DMS53 treated with DMSO at 0.1 percent for 48 hours (cell line): ENCODE data around the gene SLC16A8.

ENCODE experiments used
- DNase-seq: peaks from one replicate; lab custom pipeline; 2025; ENCODE audit not compliant: unreplicated experiment; lab: John Stamatoyannopoulos, UW

The SLC16A8 gene

GRCh38 chr22:38032681-38033521 lies 51.1 kb downstream of the SLC16A8 start:
- DNase-seq, result no peak

GRCh38 chr22:38031491-38031890 lies 52.5 kb downstream of the SLC16A8 start:
- no peak for DNase-seq

- DNase-seq, result no peak
Measured at GRCh38 chr22:38030311-38031133, 53.5 kb downstream of the SLC16A8 start.

GRCh38 chr22:38029901-38030300 lies 54.1 kb downstream of the SLC16A8 start:
- no peak for DNase-seq

- no peak for DNase-seq
Measured at GRCh38 chr22:38029370-38029769, 54.6 kb downstream of the SLC16A8 start.

- DNase-seq, result no peak
Measured at GRCh38 chr22:38028344-38029130, 55.4 kb downstream of the SLC16A8 start.
